Activated T-cell treated with anti-CD3 and anti-CD28 coated beads, Interleukin-2, amount 50 U/mL, for 72 hours (primary cell): ENCODE results near the gene PDGFC. TPM values are rescaled to one million over a fixed set of nuclear protein-coding genes. Genes with fewer than 3 reads are reported as not detected.

Experiments used
- ATAC-seq, 2 donors: fragments of 150-1000 bp; cut with Tn5 transposase; replicated peaks in 1 of 2; 2 replicates each; pipeline ENCODE4 v1.10.0; 2021; ENCODE audit warnings: moderate library complexity in 2 of 2, mild to moderate bottlenecking in 1 of 2
- DNase-seq, 2 donors: peaks; one replicate each; pipeline ENCODE4 v3.0.0; 2021 to 2022; ENCODE audit warnings: mixed read lengths in 1 of 2
- H3K27ac Mint-ChIP-seq: one replicate; pipeline ENCODE4 v1.8.0; 2022; ENCODE audit warnings: mild to moderate bottlenecking, moderate library complexity, mixed read lengths
- H3K27me3 Mint-ChIP-seq: one replicate; pipeline ENCODE4 v1.8.0; 2022; ENCODE audit warnings: low read depth, mixed read lengths
- H3K36me3 Mint-ChIP-seq, 2 donors: one replicate each; pipeline ENCODE4 v1.8.0; 2022; ENCODE audit warnings: mixed read lengths in 2 of 2, mild to moderate bottlenecking in 1 of 2; ENCODE audit not compliant: insufficient read depth in 2 of 2
- H3K4me1 Mint-ChIP-seq: one replicate; pipeline ENCODE4 v1.8.0; 2022; ENCODE audit warnings: low read depth, mixed read lengths
- H3K4me3 Mint-ChIP-seq, 2 donors: one replicate each; pipeline ENCODE4 v1.8.0; 2022; ENCODE audit warnings: mild to moderate bottlenecking in 2 of 2, mixed read lengths in 2 of 2, moderate library complexity in 2 of 2
- H3K9me3 Mint-ChIP-seq, 2 donors: one replicate each; pipeline ENCODE4 v1.8.0; 2022; ENCODE audit warnings: mixed read lengths in 2 of 2
- total RNA-seq, 2 donors: library from RNA; stranded (reverse); gene quantifications; one replicate each; pipeline ENCODE4 v1.2.3, GENCODE V29; 2022

Gene PDGFC
- total RNA-seq, 2 donors from 2014 or later: not detected

- no peak overlapping the region for H3K27ac Mint-ChIP-seq
- ATAC-seq (no peak), DNase-seq (no peak)
- no peaks in the 10 kb centered on the region for H3K27me3 Mint-ChIP-seq
- no peak overlapping the region for H3K4me3 Mint-ChIP-seq
- no peaks in the 10 kb centered on the region for H3K36me3 Mint-ChIP-seq
- H3K4me1 Mint-ChIP-seq: no peaks in the 10 kb centered on the region
- peaks cover 1 to 2% of the 10 kb centered on the region in 2 donors for H3K9me3 Mint-ChIP-seq
These were observed 17.0 kb downstream of the PDGFC start for GRCh38 chr4:156954587-156954986.

- no peaks in the 10 kb centered on the region for H3K27me3 Mint-ChIP-seq
- H3K4me3 Mint-ChIP-seq: no peak overlapping the region
- H3K4me1 Mint-ChIP-seq: no peaks in the 10 kb centered on the region
- no peak for DNase-seq
- H3K9me3 Mint-ChIP-seq: peaks cover 1 to 2% of the 10 kb centered on the region in 2 donors
- ATAC-seq: no peak
- H3K36me3 Mint-ChIP-seq: no peaks in the 10 kb centered on the region
- no peak overlapping the region for H3K27ac Mint-ChIP-seq
These were observed 17.6 kb downstream of the PDGFC start for GRCh38 chr4:156953951-156954350.

- H3K27ac Mint-ChIP-seq: no peak overlapping the region
- DNase-seq (no peak), ATAC-seq (no peak)
- no peaks in the 10 kb centered on the region for H3K4me1 Mint-ChIP-seq
- peaks cover 1 to 2% of the 10 kb centered on the region in 2 donors for H3K9me3 Mint-ChIP-seq
- H3K27me3 Mint-ChIP-seq: no peaks in the 10 kb centered on the region
- no peaks in the 10 kb centered on the region for H3K36me3 Mint-ChIP-seq
- H3K4me3 Mint-ChIP-seq: no peak overlapping the region
These were observed 18.6 kb downstream of the PDGFC start for GRCh38 chr4:156953001-156953400.

GRCh38 chr4:156952078-156952759 is 19.4 kb downstream of the PDGFC start:
- DNase-seq (no peak), ATAC-seq (no peak)
- Mint-ChIP-seq H3K27ac (no peak overlapping the region), H3K4me1 (no peaks in the 10 kb centered on the region), H3K4me3 (no peak overlapping the region), H3K36me3 (no peaks in the 10 kb centered on the region), H3K27me3 (no peaks in the 10 kb centered on the region), H3K9me3 (peaks cover 1 to 2% of the 10 kb centered on the region in 2 donors)

GRCh38 chr4:156950948-156951347 is 20.7 kb downstream of the PDGFC start:
- Mint-ChIP-seq H3K27ac (no peak overlapping the region), H3K9me3 (peaks cover 0 to 1% of the 10 kb centered on the region in 2 donors), H3K36me3 (no peaks in the 10 kb centered on the region), H3K27me3 (no peaks in the 10 kb centered on the region), H3K4me3 (no peak overlapping the region), H3K4me1 (no peaks in the 10 kb centered on the region)
- no peak for ATAC-seq
- DNase-seq: no peak

GRCh38 chr4:156950090-156950489 is 21.5 kb downstream of the PDGFC start:
- H3K4me3 Mint-ChIP-seq: no peak overlapping the region
- H3K27ac Mint-ChIP-seq: no peak overlapping the region
- ATAC-seq (no peak), DNase-seq (no peak)
- no peaks in the 10 kb centered on the region for H3K36me3 Mint-ChIP-seq
- no peaks in the 10 kb centered on the region for H3K4me1 Mint-ChIP-seq
- peaks cover 0 to 1% of the 10 kb centered on the region in 2 donors for H3K9me3 Mint-ChIP-seq
- no peaks in the 10 kb centered on the region for H3K27me3 Mint-ChIP-seq

GRCh38 chr4:156949373-156949814 is 22.2 kb downstream of the PDGFC start:
- no peaks in the 10 kb centered on the region for H3K36me3 Mint-ChIP-seq
- no peak overlapping the region for H3K4me3 Mint-ChIP-seq
- H3K9me3 Mint-ChIP-seq: peaks cover 0 to 3% of the 10 kb centered on the region in 2 donors
- H3K27ac Mint-ChIP-seq: no peak overlapping the region
- H3K27me3 Mint-ChIP-seq: no peaks in the 10 kb centered on the region
- ATAC-seq (no peak), DNase-seq (no peak)
- H3K4me1 Mint-ChIP-seq: no peaks in the 10 kb centered on the region

GRCh38 chr4:156948738-156949137 is 22.9 kb downstream of the PDGFC start:
- Mint-ChIP-seq H3K9me3 (peaks cover 0 to 3% of the 10 kb centered on the region in 2 donors), H3K27me3 (no peaks in the 10 kb centered on the region), H3K4me1 (no peaks in the 10 kb centered on the region), H3K27ac (no peak overlapping the region), H3K36me3 (no peaks in the 10 kb centered on the region), H3K4me3 (no peak overlapping the region)
- ATAC-seq: no peak
- DNase-seq: no peak

- Mint-ChIP-seq H3K27me3 (no peaks in the 10 kb centered on the region), H3K36me3 (no peaks in the 10 kb centered on the region), H3K4me3 (no peak overlapping the region), H3K4me1 (no peaks in the 10 kb centered on the region), H3K27ac (no peak overlapping the region), H3K9me3 (peaks cover 0 to 3% of the 10 kb centered on the region in 2 donors)
- no peak for DNase-seq
- no peak for ATAC-seq
These were observed 23.5 kb downstream of the PDGFC start for GRCh38 chr4:156948133-156948532.

GRCh38 chr4:156946516-156947424 is 24.8 kb downstream of the PDGFC start:
- DNase-seq (no peak), ATAC-seq (no peak)
- H3K36me3 Mint-ChIP-seq: no peaks in the 10 kb centered on the region
- no peaks in the 10 kb centered on the region for H3K4me1 Mint-ChIP-seq
- no peaks in the 10 kb centered on the region for H3K27me3 Mint-ChIP-seq
- H3K9me3 Mint-ChIP-seq: peaks cover 0 to 3% of the 10 kb centered on the region in 2 donors
- no peak overlapping the region for H3K4me3 Mint-ChIP-seq
- no peak overlapping the region for H3K27ac Mint-ChIP-seq

GRCh38 chr4:156945532-156945931 is 26.1 kb downstream of the PDGFC start:
- Mint-ChIP-seq H3K4me3 (no peak overlapping the region), H3K36me3 (no peaks in the 10 kb centered on the region), H3K9me3 (peaks cover 0 to 3% of the 10 kb centered on the region in 2 donors), H3K27me3 (no peaks in the 10 kb centered on the region), H3K4me1 (no peaks in the 10 kb centered on the region), H3K27ac (no peak overlapping the region)
- DNase-seq (no peak), ATAC-seq (no peak)

- Mint-ChIP-seq H3K36me3 (no peaks in the 10 kb centered on the region), H3K4me3 (no peak overlapping the region), H3K4me1 (no peaks in the 10 kb centered on the region), H3K27me3 (no peaks in the 10 kb centered on the region), H3K9me3 (peaks cover 0 to 3% of the 10 kb centered on the region in 2 donors), H3K27ac (no peak overlapping the region)
- no peak for ATAC-seq
- DNase-seq: no peak
These were observed 28.6 kb downstream of the PDGFC start for GRCh38 chr4:156942991-156943390.

- H3K9me3 Mint-ChIP-seq: peaks cover 0 to 3% of the 10 kb centered on the region in 2 donors
- H3K27ac Mint-ChIP-seq: no peak overlapping the region
- no peak for ATAC-seq
- H3K27me3 Mint-ChIP-seq: no peaks in the 10 kb centered on the region
- no peak for DNase-seq
- H3K36me3 Mint-ChIP-seq: no peaks in the 10 kb centered on the region
- no peaks in the 10 kb centered on the region for H3K4me1 Mint-ChIP-seq
- no peak overlapping the region for H3K4me3 Mint-ChIP-seq
These were observed 29.6 kb downstream of the PDGFC start for GRCh38 chr4:156941940-156942548.
